SU-DHL-6 (cell line): ENCODE results near the gene HOXD11.

ENCODE experiments used
- CTCF ChIP-seq: fragments of 200-600 bp; sonication (generic); IDR thresholded peaks from one replicate; pipeline ENCODE4 v1.5.1; 2017; ENCODE audit warnings: antibody characterized with exemption, mild to moderate bottlenecking, low read length, moderate library complexity; ENCODE audit not compliant: insufficient read depth, poor library complexity, severe bottlenecking
- EZH2phosphoT487 ChIP-seq: fragments of 200-600 bp; sonication (generic), shearing (Covaris generic); conservative IDR thresholded peaks from 2 replicates; pipeline ENCODE4 v1.6.1; 2018; ENCODE audit warnings: mild to moderate bottlenecking, antibody characterized with exemption, low read length, moderate library complexity, mixed read lengths

DNA sequence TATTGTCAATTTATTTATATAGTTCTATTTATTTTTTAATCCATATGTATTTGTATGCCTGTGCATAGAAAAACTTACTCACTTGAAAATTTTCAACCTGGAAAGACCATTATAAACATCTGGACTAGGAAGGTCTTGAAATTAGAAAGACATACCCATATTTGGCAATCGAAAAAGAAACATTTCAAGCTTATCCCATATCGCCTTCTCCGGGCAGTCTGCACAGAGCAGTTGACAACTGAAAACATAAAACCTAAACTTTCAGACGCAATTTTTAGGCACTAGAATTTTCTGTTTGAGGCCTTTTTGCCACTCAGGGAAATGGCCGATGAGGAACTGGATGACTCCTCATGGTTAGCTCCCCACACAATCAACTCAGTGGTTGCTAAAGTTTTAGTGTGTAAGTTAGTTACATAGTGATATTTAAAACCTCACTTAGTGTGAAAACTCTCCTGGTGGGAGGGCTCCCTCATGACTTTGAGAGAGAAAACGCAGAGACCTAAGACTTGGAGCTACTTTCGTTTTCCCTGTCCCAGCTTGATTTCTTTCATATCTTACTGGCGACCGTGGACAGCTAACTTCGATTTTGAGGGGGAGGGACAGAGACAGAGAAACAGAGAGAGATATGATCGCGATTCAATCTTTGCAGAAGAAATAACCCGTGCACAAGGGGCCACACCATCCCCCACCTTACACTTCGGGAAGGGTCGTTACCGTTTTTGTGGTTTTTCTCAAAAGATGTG lies 10.7 kb upstream of the HOXD11 start:
- TF ChIP-seq CTCF (no peak), EZH2phosphoT487 (no peak)
